Activated CD8-positive, alpha-beta memory T cell treated with anti-CD3 and anti-CD28 coated beads for 4 hours (primary cell): Measurements from ENCODE around the gene LGALS4.
"Not testable (repeated sequence)": the region's sequence is repeated elsewhere in the genome, so short reads cannot be mapped to it uniquely, and the experiment has no call there.

Experiments used
- DNase-seq, 2 donors: peaks; one replicate each; pipeline ENCODE4 v3.0.0-alpha.2; 2020; ENCODE audit warnings: low read depth in 2 of 2

LGALS4 gene

DNA sequence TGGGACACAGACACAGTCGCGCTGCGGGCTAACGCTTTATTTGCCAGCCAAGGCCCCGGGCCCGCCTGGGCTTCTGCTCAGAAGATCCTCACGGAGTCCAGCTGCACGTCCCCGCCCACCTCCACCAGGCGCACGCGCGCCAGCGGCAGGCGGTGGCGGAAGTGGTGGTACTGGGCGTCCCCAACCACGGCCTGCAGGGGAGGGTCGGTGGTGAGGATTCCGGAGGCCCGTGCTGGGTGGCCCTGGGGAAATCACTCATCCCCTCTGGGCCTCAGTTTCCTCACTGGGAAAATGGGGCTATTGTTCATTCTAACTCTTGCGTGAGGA lies 41.8 kb downstream of the LGALS4 start:
- DNase-seq: not testable (repeated sequence)

DNA sequence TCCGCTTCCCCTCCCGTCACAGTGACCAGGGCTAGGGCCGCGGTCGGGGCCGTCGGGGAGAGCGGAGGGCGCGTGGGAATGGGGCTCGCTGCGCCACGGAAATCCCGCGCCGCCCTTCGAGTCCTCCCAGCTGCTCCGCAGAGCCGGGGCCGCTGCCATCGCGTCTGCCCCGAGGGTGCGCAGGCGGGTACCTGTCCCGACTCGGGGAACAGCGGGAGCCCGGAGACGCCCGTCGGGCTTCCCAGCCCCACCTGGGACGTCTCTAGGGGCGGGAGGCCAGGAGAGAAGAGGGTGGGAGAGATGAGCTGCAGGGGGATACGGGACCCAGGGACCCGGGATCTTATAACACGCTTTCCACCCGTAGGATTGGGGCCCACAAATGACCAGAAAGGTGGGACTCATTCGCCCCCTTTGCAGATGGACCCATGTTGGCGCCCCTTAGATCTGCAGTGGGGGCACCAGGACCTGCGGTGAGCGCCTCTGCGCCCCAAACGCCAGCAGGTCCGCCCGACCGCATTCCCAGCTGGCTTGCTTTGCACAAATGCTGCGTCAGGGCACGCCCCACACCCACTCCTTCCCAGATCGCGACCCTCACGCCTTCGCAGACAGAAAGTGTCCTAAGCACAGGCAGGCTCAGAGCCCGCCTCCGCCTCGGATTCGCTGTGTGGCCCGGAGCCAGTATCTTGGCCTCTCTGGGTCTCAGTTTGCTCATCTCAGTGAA lies 42.4 kb downstream of the LGALS4 start:
- not testable (repeated sequence) for DNase-seq

DNA sequence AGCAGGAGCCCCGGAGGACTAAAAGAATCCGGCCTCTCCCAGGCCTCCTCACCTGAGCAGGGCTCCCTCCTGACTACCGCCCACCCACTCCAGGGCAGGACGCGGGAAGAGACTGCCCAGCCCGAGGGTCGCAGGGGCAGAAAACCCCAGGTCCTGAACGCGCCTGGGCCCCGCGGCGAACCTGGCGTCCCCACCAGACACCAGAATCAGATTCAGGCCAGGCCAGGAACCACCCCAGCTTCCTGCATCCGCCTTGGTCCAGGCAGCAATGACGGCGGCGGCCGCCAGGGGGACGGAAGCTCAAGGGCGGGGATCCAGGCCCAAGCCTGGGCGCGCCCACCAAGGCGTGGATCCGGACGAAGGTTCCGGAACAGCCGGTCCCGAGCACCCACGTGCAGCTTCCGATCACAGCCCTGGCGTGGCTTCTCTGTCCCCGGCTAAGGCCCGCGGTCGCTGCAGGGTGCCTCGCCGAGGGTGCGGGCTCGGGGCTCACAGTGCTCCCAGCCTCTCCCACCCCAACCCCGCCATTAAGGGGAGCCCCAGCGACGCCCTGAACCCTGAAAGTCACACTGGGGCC lies 43.0 kb downstream of the LGALS4 start:
- peak; percentile 77 to 82 for DNase-seq

DNA sequence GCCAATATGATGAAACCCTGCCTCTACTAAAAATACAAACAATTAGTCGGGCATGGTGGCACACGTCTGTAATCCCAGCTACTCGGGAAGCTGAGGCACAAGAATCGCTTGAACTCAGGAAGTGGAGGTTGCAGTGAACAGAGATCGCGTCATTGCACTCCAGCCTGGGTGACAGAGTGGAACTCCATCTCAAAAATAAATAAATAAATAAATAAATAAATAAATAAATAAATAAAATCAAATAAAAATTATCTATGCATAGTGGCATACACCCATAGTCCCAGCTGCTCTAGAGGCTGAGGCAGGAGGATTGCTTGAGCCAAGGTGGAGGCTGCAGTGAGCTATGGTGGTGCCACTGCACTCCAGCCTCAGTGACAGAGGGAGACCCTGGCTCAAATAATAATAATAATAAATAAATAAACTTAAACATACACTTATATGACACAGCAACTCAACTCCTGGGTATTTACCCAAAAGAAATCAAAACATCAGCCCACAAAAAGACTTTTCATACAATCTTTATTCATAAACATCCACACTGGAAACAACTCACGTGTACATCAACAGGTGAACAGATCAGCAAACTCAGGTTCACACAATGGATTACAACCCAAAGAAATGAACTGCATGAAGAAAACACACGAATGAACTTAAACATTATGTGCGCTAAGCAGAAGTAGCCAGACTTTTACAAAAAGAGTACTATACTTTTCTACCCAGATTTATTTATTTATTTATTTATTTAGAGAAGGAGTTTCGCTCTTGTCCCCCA lies 46.3 kb downstream of the LGALS4 start:
- DNase-seq: no peak

DNA sequence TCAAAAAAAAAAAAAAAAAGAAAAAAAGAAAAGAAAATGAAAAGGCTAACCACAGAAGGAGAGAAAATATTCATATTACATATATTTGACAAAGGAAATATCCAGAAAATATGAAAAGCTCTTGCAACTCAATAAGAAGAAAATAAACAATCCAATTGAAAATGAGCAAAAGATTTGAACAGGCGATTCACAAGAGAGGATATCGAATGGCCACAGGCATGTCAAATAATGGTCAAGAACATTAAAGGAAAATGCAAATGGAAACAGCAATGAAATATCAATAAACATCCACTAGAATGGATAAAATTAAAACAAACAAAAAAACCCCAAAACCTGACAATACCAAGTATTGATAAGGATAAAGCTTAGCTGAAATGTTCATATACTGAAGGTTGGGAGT lies 47.5 kb downstream of the LGALS4 start:
- no peak for DNase-seq

DNA sequence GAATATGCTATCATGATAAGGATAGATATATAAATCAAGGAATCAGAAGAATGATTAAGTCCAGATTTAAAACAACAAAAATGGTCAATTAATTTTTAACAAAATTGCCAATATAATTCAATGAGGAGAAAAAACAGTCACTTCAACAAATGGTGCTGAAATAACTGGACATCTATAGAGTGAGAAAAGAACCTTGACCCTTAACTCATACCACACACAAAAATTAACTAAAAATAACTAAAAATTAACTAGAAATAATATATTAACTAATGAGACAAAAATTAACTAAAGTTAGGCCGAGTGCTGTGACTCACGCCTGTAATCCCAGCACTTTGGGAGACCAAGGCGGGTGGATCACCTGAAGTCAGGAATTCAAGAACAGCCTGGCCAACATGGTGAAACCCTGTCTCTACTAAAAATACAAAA lies 48.9 kb downstream of the LGALS4 start:
- DNase-seq: no peak

DNA sequence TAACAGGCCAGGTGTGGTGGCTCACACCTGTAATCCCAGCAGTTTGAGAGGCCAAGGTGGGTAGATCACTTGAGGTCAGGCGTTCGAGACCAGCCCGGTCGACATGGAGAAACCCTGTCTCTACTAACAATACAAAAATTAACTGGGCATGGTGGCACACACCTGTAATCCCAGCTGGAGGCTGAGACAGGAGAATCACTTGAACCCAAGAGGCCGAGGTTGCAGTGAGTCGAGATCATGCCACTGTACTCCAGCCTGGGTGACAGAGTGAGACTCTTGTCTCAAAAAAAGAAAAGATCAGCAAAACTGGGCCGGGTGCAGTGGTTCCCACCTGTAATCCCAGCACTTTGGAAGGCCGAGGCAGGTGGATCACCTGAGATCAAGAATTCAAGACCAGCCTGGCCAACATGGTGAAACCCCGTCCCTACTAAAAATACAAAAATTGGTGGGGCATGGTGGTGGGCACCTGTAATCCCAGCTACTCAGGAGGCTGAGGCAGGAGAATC lies 50.8 kb downstream of the LGALS4 start:
- DNase-seq: not testable (repeated sequence)

DNA sequence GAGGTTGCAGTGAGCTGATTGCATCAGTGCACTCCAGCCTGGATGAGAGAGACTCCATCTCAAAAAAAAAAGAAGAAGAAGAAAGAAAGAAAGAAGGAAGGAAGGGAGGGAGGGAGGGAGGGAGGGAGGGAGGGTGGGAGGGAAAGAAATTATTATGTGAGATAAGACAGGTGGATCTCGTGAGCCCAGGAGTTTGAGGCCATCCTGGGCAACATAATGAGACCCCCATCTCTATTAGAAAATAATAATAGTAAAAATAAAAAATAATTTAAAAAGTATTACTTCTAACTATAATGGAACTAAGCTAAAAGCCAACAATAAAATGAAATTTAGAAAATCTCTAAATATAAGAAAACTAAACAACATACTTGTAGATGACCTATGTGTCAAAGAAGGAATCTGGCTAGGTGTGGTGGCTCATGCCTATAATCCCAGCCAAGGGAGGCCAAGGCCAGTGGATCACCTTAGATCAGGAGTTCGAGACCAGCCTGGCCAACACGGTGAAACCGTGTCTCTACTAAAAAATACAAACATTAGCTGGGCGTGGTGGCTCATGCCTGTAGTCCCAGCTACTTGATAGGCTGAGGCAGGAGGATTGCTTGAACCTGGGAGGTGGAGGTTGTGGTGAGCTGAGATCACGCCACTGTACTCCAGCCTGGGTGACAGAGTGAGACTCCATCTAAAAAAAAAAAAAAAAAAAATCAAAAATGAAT lies 51.8 kb downstream of the LGALS4 start:
- DNase-seq: not testable (repeated sequence)

DNA sequence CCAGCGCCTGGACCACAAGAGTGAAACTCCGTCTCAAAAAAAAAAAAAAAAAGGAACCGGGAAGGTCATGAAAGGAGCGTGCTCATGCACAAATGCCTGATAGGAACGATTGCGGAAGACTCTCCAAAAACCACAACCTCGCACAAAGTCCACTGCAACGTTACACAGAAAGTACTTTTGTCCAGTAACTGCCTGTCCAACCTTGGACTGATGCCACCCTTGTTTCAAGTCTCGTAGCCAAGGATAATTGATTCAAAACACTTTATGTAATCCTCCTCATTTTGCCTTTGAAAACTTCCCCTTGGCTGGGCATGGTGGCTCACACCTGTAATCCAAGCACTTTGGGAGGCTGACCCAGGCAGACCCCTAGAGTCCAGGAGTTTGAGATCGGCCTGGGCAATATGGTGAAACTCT lies 53.1 kb downstream of the LGALS4 start:
- no peak for DNase-seq

DNA sequence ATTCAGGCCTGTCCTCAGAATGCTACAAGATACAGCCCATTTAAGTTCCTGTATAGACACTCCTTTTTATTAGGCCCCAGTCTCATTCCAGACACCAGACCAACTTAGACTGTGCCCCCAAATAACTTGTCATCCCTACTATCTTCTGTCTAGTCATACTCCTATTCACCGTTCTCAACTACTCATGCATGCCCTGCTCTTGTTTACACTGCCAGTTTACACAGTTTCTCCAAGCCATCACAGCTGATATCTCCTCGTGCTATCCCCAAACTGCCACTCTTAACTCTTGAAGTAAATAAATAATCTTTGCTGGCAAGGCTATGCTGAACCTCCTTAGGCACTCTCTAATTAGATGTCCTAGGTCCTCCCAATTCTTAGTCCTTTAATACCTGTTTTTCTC lies 58.5 kb downstream of the LGALS4 start:
- not testable (repeated sequence) for DNase-seq

DNA sequence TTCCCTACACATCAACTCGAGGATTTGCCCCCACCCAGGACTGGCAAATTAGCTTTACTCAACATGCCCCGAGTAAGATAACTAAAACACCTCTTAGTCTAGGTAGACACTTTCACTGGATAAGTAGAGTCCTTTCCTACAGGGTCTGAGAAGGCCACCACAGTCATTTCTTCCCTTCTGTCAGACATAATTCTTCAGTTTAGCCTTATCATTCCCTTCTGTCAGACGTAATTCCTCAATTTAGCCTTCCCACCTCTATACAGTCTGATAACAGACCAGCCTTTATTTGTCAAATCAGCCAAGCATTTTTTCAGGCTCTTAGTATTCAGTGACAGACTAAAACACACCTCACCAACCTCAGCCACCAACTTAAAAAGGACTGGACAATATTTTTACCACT lies 59.0 kb downstream of the LGALS4 start:
- DNase-seq: not testable (repeated sequence)
